Forelimb muscle (tissue), 1 donor: ENCODE data around the gene EIF4EBP3. TPM values are rescaled to one million over a fixed set of nuclear protein-coding genes. Genes with fewer than 3 reads are reported as not detected.

Experiments
- DNase-seq: peaks from one replicate; pipeline ENCODE4 v3.0.0-alpha.2; 2013; ENCODE audit warnings: low read depth
- polyA plus RNA-seq: library from polyadenylated mRNA; unstranded; fragments of 120-200 nt; gene quantifications from one replicate; pipeline ENCODE4 v1.2.1, GENCODE V29; 2013; ENCODE audit not compliant: insufficient read length

The EIF4EBP3 gene
- 8.8 TPM for polyA plus RNA-seq

GRCh38 chr5:140547508-140548299, at the start of gene EIF4EBP3:
EIF4EBP3 (plus strand) TSS chr5:140547662; CDS start chr5:140547738, 76 bp downstream.
- DNase-seq = peak; percentile 95

GRCh38 chr5:140497897-140498296, 49.6 kb upstream of the EIF4EBP3 start:
- DNase-seq = no peak

DNA sequence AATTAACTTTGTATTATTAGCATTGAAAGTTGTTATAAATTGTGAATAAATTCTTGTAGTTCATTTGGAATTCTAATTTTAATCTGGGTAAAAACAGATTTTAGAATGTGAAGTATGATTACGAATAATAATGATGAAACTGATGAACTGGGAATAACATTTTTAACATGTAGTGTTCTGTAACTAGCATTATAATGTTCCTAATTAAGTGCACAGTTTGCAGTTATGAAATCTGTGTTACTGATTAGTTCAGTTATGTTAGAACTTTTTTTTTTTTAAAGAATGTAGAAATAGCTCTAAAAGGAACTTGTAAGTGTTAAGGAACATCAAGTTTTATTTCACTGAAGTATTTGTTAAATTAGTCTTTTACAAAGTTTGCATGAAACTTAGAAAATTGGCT, 48.9 kb upstream of the EIF4EBP3 start:
- no peak for DNase-seq

DNA sequence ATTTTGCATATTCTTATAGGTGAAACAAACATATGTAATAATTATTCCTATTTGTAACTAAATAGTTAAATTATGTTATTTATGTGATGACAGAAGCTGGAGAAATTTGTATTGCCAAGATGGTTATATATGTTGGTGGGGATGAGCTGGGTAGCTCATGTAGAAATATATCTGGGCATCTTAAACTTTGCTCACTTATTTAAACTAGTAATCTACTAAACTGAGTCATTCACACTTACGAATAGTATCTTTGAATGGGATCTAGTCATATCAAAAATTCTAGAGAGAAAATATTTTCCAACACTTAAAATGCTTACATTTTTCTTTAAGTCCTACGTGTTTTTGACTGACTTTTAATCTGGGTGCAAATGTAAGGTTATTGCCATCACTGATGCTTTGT, 44.6 kb upstream of the EIF4EBP3 start:
- DNase-seq = no peak

GRCh38 chr5:140509898-140510297, 37.6 kb upstream of the EIF4EBP3 start:
- no peak for DNase-seq

DNA sequence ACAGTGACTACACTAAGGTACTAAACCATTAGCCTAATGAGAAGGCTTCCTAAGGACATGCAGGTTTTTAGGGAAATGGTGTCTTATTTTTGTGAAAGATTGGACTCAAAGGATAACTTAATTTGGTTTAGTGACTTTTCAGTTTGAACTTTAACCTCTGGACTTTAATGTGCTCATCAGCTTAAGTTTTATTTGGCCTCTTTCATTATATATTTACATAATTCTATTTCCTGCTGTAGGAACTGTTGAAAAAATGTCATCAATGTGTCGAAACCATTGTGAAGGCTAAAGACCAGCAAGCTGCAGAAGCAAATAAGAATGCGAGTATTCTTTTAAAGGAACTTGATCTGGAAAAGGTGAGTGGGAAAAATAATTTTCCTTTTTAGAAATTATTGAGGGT, 34.3 kb upstream of the EIF4EBP3 start:
- no peak for DNase-seq

- DNase-seq = no peak
These were observed 23.5 kb upstream of the EIF4EBP3 start for GRCh38 chr5:140524003-140524402.

DNA sequence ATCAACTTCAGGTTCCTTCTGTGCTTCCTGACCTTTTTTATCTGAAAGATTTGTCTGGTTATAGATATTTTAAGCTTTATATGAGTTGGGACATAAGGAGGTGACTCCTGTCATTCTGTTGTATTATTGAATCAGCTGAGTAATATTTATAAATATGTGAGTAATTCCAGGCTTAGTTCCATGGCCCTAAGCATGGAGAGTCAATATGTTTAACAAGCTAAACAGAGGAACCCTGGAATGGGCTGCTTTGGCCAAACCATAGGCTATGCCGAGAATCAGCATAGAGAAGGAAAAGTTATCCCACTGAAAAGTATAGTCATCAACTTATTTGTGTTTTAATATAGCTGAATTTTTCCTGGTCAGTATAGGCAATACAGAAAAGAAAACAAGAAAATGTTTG, 7.2 kb upstream of the EIF4EBP3 start:
- DNase-seq = no peak

GRCh38 chr5:140542972-140543371, 4.5 kb upstream of the EIF4EBP3 start:
- no peak for DNase-seq

- no peak for DNase-seq
These were observed 2.5 kb upstream of the EIF4EBP3 start for GRCh38 chr5:140544986-140545385.

DNA sequence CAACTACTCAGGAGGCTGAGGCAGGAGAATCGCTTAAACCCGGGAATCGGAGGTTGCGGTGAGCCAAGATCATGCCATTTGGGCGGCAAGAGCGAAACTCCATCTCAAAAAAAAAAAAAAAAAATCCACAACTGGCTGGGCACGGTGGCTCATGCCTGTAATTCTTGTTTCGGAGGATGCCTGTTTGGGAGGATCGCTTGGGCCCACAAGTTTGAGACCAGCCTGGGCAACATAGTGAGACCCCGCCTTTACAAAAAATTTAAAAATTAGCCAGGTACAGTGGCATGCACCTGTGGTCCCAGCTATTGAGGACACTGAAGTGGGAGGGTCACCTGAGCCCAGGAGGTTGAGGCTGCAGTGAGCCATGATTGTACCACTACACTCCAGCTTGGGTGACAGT, 1.9 kb upstream of the EIF4EBP3 start:
- DNase-seq = no peak

- no peak for DNase-seq
These were observed 483 bp upstream of the EIF4EBP3 start for GRCh38 chr5:140546851-140547507.

DNA sequence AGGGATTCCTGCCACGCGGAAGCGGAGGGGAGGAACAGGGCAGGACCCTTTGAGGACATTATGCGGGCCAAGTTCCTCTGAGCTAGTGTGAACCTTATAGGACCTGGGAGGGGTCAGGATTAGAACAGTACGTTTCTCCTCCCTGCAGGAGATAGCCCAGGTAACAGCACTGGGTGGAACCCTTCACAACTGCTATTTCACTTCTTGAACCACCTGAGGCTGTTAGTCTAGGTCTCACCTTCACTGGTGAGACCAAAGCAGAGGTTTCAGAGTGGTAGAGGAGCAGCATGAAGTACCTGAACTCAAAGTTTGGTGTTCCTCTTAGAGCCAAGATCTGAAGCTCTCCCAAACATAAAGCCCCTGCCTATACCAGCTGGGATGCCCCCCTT, 832 bp downstream of the EIF4EBP3 start:
- DNase-seq = no peak

DNA sequence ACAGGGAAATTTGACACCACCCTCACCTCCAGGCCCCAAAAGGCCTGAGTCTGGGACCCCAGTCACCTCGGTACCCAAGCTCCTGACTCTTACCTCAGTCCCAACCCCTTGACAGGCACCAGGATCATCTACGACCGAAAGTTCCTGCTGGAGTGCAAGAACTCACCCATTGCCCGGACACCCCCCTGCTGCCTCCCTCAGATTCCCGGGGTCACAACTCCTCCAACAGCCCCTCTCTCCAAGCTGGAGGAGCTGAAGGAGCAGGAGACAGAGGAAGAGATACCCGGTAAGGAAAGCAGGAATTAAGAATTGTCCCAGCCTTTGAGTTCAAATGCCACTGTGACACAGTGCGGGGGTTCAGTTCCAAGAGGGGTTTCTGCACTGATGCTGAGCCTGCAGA, 1.3 kb downstream of the EIF4EBP3 start:
- no peak for DNase-seq

DNA sequence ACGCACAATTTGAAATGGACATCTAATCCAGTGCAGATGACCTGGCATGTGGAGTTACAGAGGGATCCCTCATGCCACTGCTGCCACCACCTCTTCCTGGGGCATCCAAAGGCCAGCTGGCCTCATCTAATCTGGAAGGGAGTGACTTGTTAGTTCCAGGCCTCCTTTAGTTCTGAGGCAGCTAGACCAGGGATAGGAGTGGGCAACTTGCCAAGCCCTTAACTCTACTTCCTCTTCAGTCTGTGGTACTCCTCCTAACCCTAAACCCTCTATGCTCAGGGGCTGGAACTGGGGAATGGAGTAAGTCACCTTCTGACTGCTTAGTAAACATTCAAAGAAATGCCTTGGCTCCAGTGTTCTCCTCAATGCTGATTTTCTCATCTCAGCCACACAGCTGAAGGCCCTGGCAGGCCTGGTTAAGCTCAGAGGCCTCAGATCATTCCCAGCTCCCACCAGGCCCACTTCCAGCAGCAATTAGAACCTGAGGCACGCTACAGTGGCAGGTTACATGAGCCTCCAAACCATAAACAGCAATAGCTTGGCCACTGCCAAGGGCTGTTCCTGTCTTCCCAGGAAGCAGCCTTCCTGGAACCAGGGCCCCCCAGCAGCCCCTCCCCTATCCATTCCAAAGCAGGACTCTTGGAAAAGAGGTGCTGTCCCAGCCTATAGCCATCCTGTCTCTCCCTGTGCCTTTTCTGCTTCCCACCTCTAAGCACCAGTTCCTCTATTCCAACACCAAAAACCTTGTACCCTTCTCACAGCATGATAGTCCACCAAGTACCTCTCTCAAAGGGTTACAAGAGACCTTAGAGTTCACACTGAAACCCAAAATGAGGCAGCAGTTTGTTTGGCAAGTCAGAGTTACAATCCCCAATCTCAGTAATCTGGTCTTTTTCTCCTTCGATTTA, 2.0 kb downstream of the EIF4EBP3 start:
- DNase-seq = no peak

- no peak for DNase-seq
These were observed 3.0 kb downstream of the EIF4EBP3 start for GRCh38 chr5:140550147-140551079.

GRCh38 chr5:140551872-140552271, 4.4 kb downstream of the EIF4EBP3 start:
- no peak for DNase-seq

DNA sequence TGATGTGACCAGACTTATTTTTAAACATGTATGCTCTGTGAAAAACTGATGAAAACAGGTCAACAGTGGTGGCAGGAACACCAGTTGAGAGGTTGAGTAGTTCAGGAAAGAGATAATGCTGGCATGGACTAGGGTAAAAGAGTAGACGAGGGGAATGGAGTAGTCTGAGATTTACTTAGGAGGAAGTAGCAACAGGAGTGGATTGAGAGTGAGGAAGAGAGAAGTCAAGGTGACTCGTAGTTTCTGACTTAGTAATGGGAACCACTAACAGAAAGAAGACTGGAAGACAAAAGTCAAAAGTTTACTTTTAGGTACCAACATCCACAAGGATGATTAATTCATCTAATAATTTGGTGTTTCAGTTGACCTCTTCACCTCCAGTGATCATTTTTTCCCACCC, 6.2 kb downstream of the EIF4EBP3 start:
- no peak for DNase-seq

- DNase-seq = no peak
These were observed 7.0 kb downstream of the EIF4EBP3 start for GRCh38 chr5:140554454-140554853.

- DNase-seq = no peak
These were observed 8.4 kb downstream of the EIF4EBP3 start for GRCh38 chr5:140555747-140556312.

GRCh38 chr5:140556438-140556837, 9.0 kb downstream of the EIF4EBP3 start:
- DNase-seq = no peak
